ENCODE results near the gene RBP2. TPM values are rescaled to one million over a fixed set of nuclear protein-coding genes. Genes with fewer than 3 reads are reported as not detected.

The RBP2 gene
- total RNA-seq, 4 donors from 2014 or later = not detected

GRCh38 chr3:139430493-139430892 lies 45.8 kb downstream of the RBP2 start:
- no peak for DNase-seq
- no peaks in the 10 kb centered on the region for H3K36me3 ChIP-seq
- H3K9me3 ChIP-seq = no peaks in the 10 kb centered on the region
- H3K4me1 ChIP-seq = no peaks in the 10 kb centered on the region
- no peak overlapping the region for H3K27ac ChIP-seq
- no peaks in the 10 kb centered on the region for H3K27me3 ChIP-seq
- intact Hi-C loops (cut with DNase I; ENCODE audit: low total_unique reads) = no loop called here
- no peak overlapping the region for H3K4me3 ChIP-seq
- TF ChIP-seq POLR2A (IDR thresholded peaks at IDR 0.05) (no peak), CTCF (IDR thresholded peaks at IDR 0.05) (no peak)

- intact Hi-C loops (cut with DNase I; ENCODE audit: low total_unique reads) = loop anchor here (10.0 kb wide), 1 partner anchor 137 kb away; no protein-coding TSS in a partner anchor
- Histone ChIP-seq H3K36me3 (no peaks in the 10 kb centered on the region), H3K4me3 (no peak overlapping the region), H3K4me1 (no peaks in the 10 kb centered on the region), H3K27me3 (no peaks in the 10 kb centered on the region), H3K27ac (no peak overlapping the region), H3K9me3 (no peaks in the 10 kb centered on the region)
- TF ChIP-seq POLR2A (IDR thresholded peaks at IDR 0.05) (no peak), CTCF (IDR thresholded peaks at IDR 0.05) (peak; percentile 76 to 91 (median 82))
- DNase-seq = peak in 1 of 2 donors; percentile 22
Measured at GRCh38 chr3:139427283-139428060, 48.8 kb downstream of the RBP2 start.

GRCh38 chr3:139425745-139426400 lies 50.4 kb downstream of the RBP2 start:
- Histone ChIP-seq H3K9me3 (no peaks in the 10 kb centered on the region), H3K36me3 (no peaks in the 10 kb centered on the region), H3K27me3 (no peaks in the 10 kb centered on the region), H3K4me3 (no peak overlapping the region), H3K27ac (no peak overlapping the region), H3K4me1 (no peaks in the 10 kb centered on the region)
- intact Hi-C loops (cut with DNase I; ENCODE audit: low total_unique reads) = loop anchor here (10.0 kb wide), 1 partner anchor 139 kb away; no protein-coding TSS in a partner anchor
- TF ChIP-seq CTCF (IDR thresholded peaks at IDR 0.05) (no peak), POLR2A (IDR thresholded peaks at IDR 0.05) (no peak)
- DNase-seq = no peak

- Histone ChIP-seq H3K4me1 (no peaks in the 10 kb centered on the region), H3K27ac (no peak overlapping the region), H3K9me3 (no peaks in the 10 kb centered on the region), H3K27me3 (no peaks in the 10 kb centered on the region), H3K4me3 (no peak overlapping the region), H3K36me3 (no peaks in the 10 kb centered on the region)
- TF ChIP-seq POLR2A (IDR thresholded peaks at IDR 0.05) = no peak
- TF ChIP-seq CTCF (IDR thresholded peaks at IDR 0.05) = no peak
- no peak for DNase-seq
- intact Hi-C loops (cut with DNase I; ENCODE audit: low total_unique reads) = loop anchor here (10.0 kb wide), 1 partner anchor 142 kb away; no protein-coding TSS in a partner anchor
Measured at GRCh38 chr3:139423232-139423631, 53.1 kb downstream of the RBP2 start.

- no peak for DNase-seq
- Histone ChIP-seq H3K27ac (no peak overlapping the region), H3K27me3 (no peaks in the 10 kb centered on the region), H3K4me1 (no peaks in the 10 kb centered on the region), H3K4me3 (no peak overlapping the region), H3K9me3 (no peaks in the 10 kb centered on the region), H3K36me3 (no peaks in the 10 kb centered on the region)
- TF ChIP-seq POLR2A (IDR thresholded peaks at IDR 0.05) = no peak
- TF ChIP-seq CTCF (IDR thresholded peaks at IDR 0.05) = no peak
- intact Hi-C loops (cut with DNase I; ENCODE audit: low total_unique reads) = loop anchor here (10.0 kb wide), 1 partner anchor 143 kb away; no protein-coding TSS in a partner anchor
Measured at GRCh38 chr3:139421460-139421859, 54.9 kb downstream of the RBP2 start.

Data from uterus (tissue), 4 donors.